Neural cell (in vitro differentiated cells): Measurements from ENCODE around the gene GALNT2. TPM values are rescaled to one million over a fixed set of nuclear protein-coding genes. Genes with fewer than 3 reads are reported as not detected.

Experiments
- H2AFZ ChIP-seq: fragments of 200-600, 300-800 bp; sonication (generic), shearing (Covaris generic); 2 replicates; pipeline ENCODE4 v1.6.0; 2014; ENCODE audit warnings: low read depth, mild to moderate bottlenecking, antibody characterized with exemption, low read length, moderate library complexity
- H3F3A ChIP-seq: fragments of 200-600 bp; shearing (Covaris generic); 2 replicates; pipeline ENCODE4 v1.6.1; 2016; ENCODE audit warnings: mild to moderate bottlenecking, moderate library complexity, mixed read lengths, antibody characterized with exemption, low read length; ENCODE audit not compliant: insufficient read depth, poor library complexity, severe bottlenecking
- H3K27ac ChIP-seq: fragments of 200-600, 300-800 bp; sonication (generic), shearing (Covaris generic); 2 replicates; pipeline ENCODE4 v1.5.1; 2014; ENCODE audit warnings: mild to moderate bottlenecking, low read length, moderate library complexity
- H3K27me3 ChIP-seq: fragments of 300-800, 200-600 bp; sonication (generic), shearing (Covaris generic); 2 replicates; pipeline ENCODE4 v1.6.0; 2014; ENCODE audit warnings: mild to moderate bottlenecking, low read depth, low read length, moderate library complexity; ENCODE audit not compliant: insufficient read depth
- H3K36me3 ChIP-seq: fragments of 300-800, 200-600 bp; sonication (generic), shearing (Covaris generic); 2 replicates; pipeline ENCODE4 v1.5.1; 2014; ENCODE audit warnings: mild to moderate bottlenecking, antibody characterized with exemption, low read length, moderate library complexity; ENCODE audit not compliant: insufficient read depth
- H3K4me2 ChIP-seq: fragments of 300-800, 200-600 bp; sonication (generic), shearing (Covaris generic); 2 replicates; pipeline ENCODE4 v1.6.0; 2014; ENCODE audit warnings: mild to moderate bottlenecking, low read length
- H3K4me3 ChIP-seq: fragments of 300-800, 200-600 bp; sonication (generic), shearing (Covaris generic); 2 replicates; pipeline ENCODE4 v1.5.1; 2014; ENCODE audit warnings: mild to moderate bottlenecking, low read length, moderate library complexity
- H3K79me2 ChIP-seq: fragments of 200-600 bp; shearing (Covaris generic); replicated peaks from 2 replicates; pipeline ENCODE4 v1.6.0; 2014; ENCODE audit warnings: mild to moderate bottlenecking, low read length, moderate library complexity; ENCODE audit not compliant: insufficient read depth
- H3K9ac ChIP-seq: fragments of 300-800, 200-600 bp; sonication (generic), shearing (Covaris generic); 2 replicates; pipeline ENCODE4 v1.6.1; 2016; ENCODE audit warnings: mild to moderate bottlenecking, low read length, mixed read lengths
- H3K9me2 ChIP-seq: fragments of 200-600 bp; shearing (Covaris generic); 2 replicates; pipeline ENCODE4 v1.6.1; 2016; ENCODE audit warnings: mild to moderate bottlenecking, low read length, mixed read lengths; ENCODE audit not compliant: insufficient read depth
- H3K9me3 ChIP-seq: fragments of 200-600, 300-800 bp; sonication (generic), shearing (Covaris generic); 2 replicates; pipeline ENCODE4 v1.6.1; 2016; ENCODE audit warnings: mild to moderate bottlenecking, mixed run types, low read length, moderate library complexity, mixed read lengths
- H4K20me1 ChIP-seq: fragments of 200-600 bp; shearing (Covaris generic); 2 replicates; pipeline ENCODE4 v1.6.1; 2016; ENCODE audit warnings: mild to moderate bottlenecking, mixed run types; ENCODE audit not compliant: insufficient read depth
- CTCF ChIP-seq: fragments of 450-650 bp; IDR thresholded peaks from 2 replicates; pipeline ENCODE4 v1.5.1; 2014; ENCODE audit warnings: antibody characterized with exemption, mild to moderate bottlenecking, moderate library complexity; ENCODE audit not compliant: poor library complexity, severe bottlenecking
- EP300 ChIP-seq: fragments of 450-650 bp; conservative IDR thresholded peaks from 2 replicates; pipeline ENCODE4 v1.6.1; 2014; ENCODE audit warnings: antibody characterized with exemption, mild to moderate bottlenecking, moderate library complexity; ENCODE audit not compliant: poor library complexity, severe bottlenecking
- MXI1 ChIP-seq: fragments of 450-650 bp; conservative IDR thresholded peaks from 2 replicates; pipeline ENCODE4 v1.6.1; 2014; ENCODE audit warnings: antibody characterized with exemption, mild to moderate bottlenecking; ENCODE audit not compliant: poor library complexity, severe bottlenecking
- POLR2AphosphoS5 ChIP-seq: IDR thresholded peaks from 2 replicates; pipeline ENCODE4 v1.6.1; 2012
- RAD21 ChIP-seq: fragments of 450-650 bp; conservative IDR thresholded peaks from 2 replicates; pipeline ENCODE4 v1.6.1; 2014; ENCODE audit warnings: antibody characterized with exemption, mild to moderate bottlenecking, moderate library complexity
- SMC3 ChIP-seq: fragments of 450-650 bp; conservative IDR thresholded peaks from 2 replicates; pipeline ENCODE4 v1.6.1; 2014; ENCODE audit warnings: antibody characterized with exemption, mild to moderate bottlenecking, moderate library complexity; ENCODE audit not compliant: poor library complexity
- TAF1 ChIP-seq: IDR thresholded peaks from 2 replicates; pipeline ENCODE4 v1.6.1; 2012; ENCODE audit warnings: low read depth
- polyA plus RNA-seq: library from polyadenylated mRNA; depleted of rRNA; stranded (reverse); fragments of >200 nt; gene quantifications from 2 replicates; pipeline ENCODE4 v1.2.3, GENCODE V29; 2014
- TF ChIP-seq, protein P1 (sequence below): IDR thresholded peaks from 2 replicates; pipeline ENCODE4 v1.6.1; 2012; ENCODE audit warnings: borderline replicate concordance

Gene GALNT2
- polyA plus RNA-seq, 1 donor from 2014 or later = 38.8 TPM

DNA sequence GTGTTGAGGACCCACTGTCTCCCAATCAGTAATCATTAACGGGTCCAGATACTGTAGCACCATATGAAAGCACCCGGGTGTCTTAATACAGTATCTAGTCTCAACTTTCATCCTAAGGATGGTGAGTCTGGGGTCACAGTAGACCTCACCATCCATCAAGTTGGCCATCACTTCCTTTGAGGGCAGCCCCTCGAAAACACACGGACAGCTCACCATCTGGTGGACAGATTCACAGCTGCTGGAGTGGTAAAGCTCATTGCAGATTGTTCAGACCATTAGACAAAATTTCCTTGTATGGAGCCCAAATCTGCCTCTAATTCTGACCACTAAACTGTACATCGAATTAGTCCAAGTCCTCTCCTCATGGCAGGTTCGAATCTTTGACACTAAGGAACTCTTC is 236.0 kb downstream of the GALNT2 start:
- no peaks in the 10 kb centered on the region for H3K36me3 ChIP-seq
- no peaks in the 10 kb centered on the region for H3F3A ChIP-seq
- no peaks in the 10 kb centered on the region for H3K79me2 ChIP-seq
- no peaks in the 10 kb centered on the region for H3K9me3 ChIP-seq
- no peak overlapping the region for H3K4me3 ChIP-seq
- H3K27ac ChIP-seq = no peak overlapping the region
- TF ChIP-seq MXI1 (no peak), CTCF (peak; percentile 10), POLR2AphosphoS5 (no peak), SMC3 (no peak), RAD21 (no peak)
- no peaks in the 10 kb centered on the region for H3K9me2 ChIP-seq
- no peak overlapping the region for H3K9ac ChIP-seq
- H3K27me3 ChIP-seq = no peaks in the 10 kb centered on the region
- no peak overlapping the region for H3K4me2 ChIP-seq
- no peak overlapping the region for H2AFZ ChIP-seq
- H4K20me1 ChIP-seq = no peaks in the 10 kb centered on the region

DNA sequence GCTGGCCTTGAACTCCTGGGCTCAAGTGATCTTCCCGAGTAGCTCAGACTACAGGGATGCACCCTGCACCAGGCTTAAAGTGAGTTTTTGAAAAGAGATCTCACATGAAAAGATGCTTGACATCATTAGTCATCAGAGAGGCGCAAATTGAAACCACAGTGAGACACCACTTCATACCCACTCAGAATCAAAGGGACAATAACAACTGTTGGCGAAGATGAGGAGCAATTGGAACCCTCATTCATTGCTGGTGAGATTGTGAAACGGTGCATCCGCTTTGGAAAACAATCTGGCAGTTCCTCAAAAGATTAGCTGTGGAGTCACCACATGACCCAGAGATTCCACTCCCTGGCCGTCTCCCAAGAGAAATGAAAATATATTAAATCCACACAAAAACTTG is 236.8 kb downstream of the GALNT2 start:
- Histone ChIP-seq H3K27me3 (no peaks in the 10 kb centered on the region), H3K36me3 (no peaks in the 10 kb centered on the region), H3K9me3 (no peaks in the 10 kb centered on the region), H3K4me2 (no peak overlapping the region), H3K4me3 (no peak overlapping the region), H3K9ac (no peak overlapping the region), H3F3A (no peaks in the 10 kb centered on the region), H3K9me2 (no peaks in the 10 kb centered on the region), H3K79me2 (no peaks in the 10 kb centered on the region), H3K27ac (no peak overlapping the region), H4K20me1 (no peaks in the 10 kb centered on the region), H2AFZ (no peak overlapping the region)
- no peak for TF ChIP-seq RAD21
- TF ChIP-seq, protein P1, sequence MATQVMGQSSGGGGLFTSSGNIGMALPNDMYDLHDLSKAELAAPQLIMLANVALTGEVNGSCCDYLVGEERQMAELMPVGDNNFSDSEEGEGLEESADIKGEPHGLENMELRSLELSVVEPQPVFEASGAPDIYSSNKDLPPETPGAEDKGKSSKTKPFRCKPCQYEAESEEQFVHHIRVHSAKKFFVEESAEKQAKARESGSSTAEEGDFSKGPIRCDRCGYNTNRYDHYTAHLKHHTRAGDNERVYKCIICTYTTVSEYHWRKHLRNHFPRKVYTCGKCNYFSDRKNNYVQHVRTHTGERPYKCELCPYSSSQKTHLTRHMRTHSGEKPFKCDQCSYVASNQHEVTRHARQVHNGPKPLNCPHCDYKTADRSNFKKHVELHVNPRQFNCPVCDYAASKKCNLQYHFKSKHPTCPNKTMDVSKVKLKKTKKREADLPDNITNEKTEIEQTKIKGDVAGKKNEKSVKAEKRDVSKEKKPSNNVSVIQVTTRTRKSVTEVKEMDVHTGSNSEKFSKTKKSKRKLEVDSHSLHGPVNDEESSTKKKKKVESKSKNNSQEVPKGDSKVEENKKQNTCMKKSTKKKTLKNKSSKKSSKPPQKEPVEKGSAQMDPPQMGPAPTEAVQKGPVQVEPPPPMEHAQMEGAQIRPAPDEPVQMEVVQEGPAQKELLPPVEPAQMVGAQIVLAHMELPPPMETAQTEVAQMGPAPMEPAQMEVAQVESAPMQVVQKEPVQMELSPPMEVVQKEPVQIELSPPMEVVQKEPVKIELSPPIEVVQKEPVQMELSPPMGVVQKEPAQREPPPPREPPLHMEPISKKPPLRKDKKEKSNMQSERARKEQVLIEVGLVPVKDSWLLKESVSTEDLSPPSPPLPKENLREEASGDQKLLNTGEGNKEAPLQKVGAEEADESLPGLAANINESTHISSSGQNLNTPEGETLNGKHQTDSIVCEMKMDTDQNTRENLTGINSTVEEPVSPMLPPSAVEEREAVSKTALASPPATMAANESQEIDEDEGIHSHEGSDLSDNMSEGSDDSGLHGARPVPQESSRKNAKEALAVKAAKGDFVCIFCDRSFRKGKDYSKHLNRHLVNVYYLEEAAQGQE = no peak
- TF ChIP-seq SMC3 = no peak
- TF ChIP-seq MXI1 = no peak
- TF ChIP-seq TAF1 = no peak
- no peak for TF ChIP-seq EP300
- TF ChIP-seq POLR2AphosphoS5 = no peak
- no peak for TF ChIP-seq CTCF
